GM21390 (cell line): Measurements from ENCODE around the gene UBE2L3.
A peak's percentile ranks its signal among the peaks of the same experiment; 100 is the strongest.
"Not testable (repeated sequence)": the region's sequence is repeated elsewhere in the genome, so short reads cannot be mapped to it uniquely, and the experiment has no call there.

Source experiments
- ATAC-seq: cut with Tn5 transposase; IDR thresholded peaks from one replicate; pipeline ENCODE4 v1.9.1; 2021; ENCODE audit not compliant: unreplicated experiment

The UBE2L3 gene

GRCh38 chr22:21570398-21570797 lies 2.9 kb downstream of the UBE2L3 start:
- no peak for ATAC-seq

- ATAC-seq, result no peak
Measured at GRCh38 chr22:21571679-21572078, 4.2 kb downstream of the UBE2L3 start.

- no peak for ATAC-seq
Measured at GRCh38 chr22:21573293-21573734, 5.8 kb downstream of the UBE2L3 start.

- no peak for ATAC-seq
Measured at GRCh38 chr22:21573750-21574494, 6.4 kb downstream of the UBE2L3 start.

GRCh38 chr22:21579474-21579851 lies 11.9 kb downstream of the UBE2L3 start:
- ATAC-seq, result no peak

- ATAC-seq, result not testable (repeated sequence)
Measured at GRCh38 chr22:21580623-21581007, 13.1 kb downstream of the UBE2L3 start.

GRCh38 chr22:21581009-21581713 lies 13.6 kb downstream of the UBE2L3 start:
- not testable (repeated sequence) for ATAC-seq

GRCh38 chr22:21582801-21583740 lies 15.6 kb downstream of the UBE2L3 start:
- no peak for ATAC-seq

- no peak for ATAC-seq
Measured at GRCh38 chr22:21585389-21585788, 17.9 kb downstream of the UBE2L3 start.

- peak; percentile 77 for ATAC-seq
Measured at GRCh38 chr22:21587803-21588611, 20.5 kb downstream of the UBE2L3 start.

- no peak for ATAC-seq
Measured at GRCh38 chr22:21589396-21589795, 21.9 kb downstream of the UBE2L3 start.

GRCh38 chr22:21590809-21591641 lies 23.5 kb downstream of the UBE2L3 start:
- ATAC-seq, result no peak

GRCh38 chr22:21591695-21592094 lies 24.2 kb downstream of the UBE2L3 start:
- no peak for ATAC-seq

- ATAC-seq, result no peak
Measured at GRCh38 chr22:21592422-21592821, 24.9 kb downstream of the UBE2L3 start.

GRCh38 chr22:21593406-21594232 lies 26.1 kb downstream of the UBE2L3 start:
- no peak for ATAC-seq

- ATAC-seq, result no peak
Measured at GRCh38 chr22:21594865-21595452, 27.4 kb downstream of the UBE2L3 start.

- not testable (repeated sequence) for ATAC-seq
Measured at GRCh38 chr22:21596356-21597135, 29.0 kb downstream of the UBE2L3 start.

GRCh38 chr22:21598302-21598701 lies 30.8 kb downstream of the UBE2L3 start:
- ATAC-seq, result no peak
